ENCODE measurements around the gene UGT1A10.

Gene UGT1A10

GRCh38 chr2:233780771-233781170, 144.5 kb downstream of the UGT1A10 start:
- Histone ChIP-seq H3K4me3 (ENCODE audit: low read length) (no peak overlapping the region), H4K20me1 (ENCODE audit: control insufficient read depth, insufficient read depth, low read depth, low read length) (no peaks in the 10 kb centered on the region)

GRCh38 chr2:233789554-233789953, 153.3 kb downstream of the UGT1A10 start:
- no peaks in the 10 kb centered on the region for H3K36me3 ChIP-seq (ENCODE audit: control insufficient read depth, low read length)
- no peaks in the 10 kb centered on the region for H4K20me1 ChIP-seq (ENCODE audit: control insufficient read depth, insufficient read depth, low read depth, low read length)
- TF ChIP-seq, protein P1, sequence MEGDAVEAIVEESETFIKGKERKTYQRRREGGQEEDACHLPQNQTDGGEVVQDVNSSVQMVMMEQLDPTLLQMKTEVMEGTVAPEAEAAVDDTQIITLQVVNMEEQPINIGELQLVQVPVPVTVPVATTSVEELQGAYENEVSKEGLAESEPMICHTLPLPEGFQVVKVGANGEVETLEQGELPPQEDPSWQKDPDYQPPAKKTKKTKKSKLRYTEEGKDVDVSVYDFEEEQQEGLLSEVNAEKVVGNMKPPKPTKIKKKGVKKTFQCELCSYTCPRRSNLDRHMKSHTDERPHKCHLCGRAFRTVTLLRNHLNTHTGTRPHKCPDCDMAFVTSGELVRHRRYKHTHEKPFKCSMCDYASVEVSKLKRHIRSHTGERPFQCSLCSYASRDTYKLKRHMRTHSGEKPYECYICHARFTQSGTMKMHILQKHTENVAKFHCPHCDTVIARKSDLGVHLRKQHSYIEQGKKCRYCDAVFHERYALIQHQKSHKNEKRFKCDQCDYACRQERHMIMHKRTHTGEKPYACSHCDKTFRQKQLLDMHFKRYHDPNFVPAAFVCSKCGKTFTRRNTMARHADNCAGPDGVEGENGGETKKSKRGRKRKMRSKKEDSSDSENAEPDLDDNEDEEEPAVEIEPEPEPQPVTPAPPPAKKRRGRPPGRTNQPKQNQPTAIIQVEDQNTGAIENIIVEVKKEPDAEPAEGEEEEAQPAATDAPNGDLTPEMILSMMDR (IDR thresholded peaks at IDR 0.05; ENCODE audit: low read depth, low read length, poor library complexity, severe bottlenecking), result no peak
- no peak for TF ChIP-seq EZH2phosphoT487 (IDR thresholded peaks at IDR 0.05; ENCODE audit: borderline replicate concordance, low read length)
- peaks cover 5% of the 10 kb centered on the region; the same call in 1 of the 2 replicates for H3K4me1 ChIP-seq (ENCODE audit: control insufficient read depth, low read length)
- no peak overlapping the region for H3K27ac ChIP-seq (ENCODE audit: low read depth, low read length)
- H3K27me3 ChIP-seq (ENCODE audit: control insufficient read depth, low read length), result no peaks in the 10 kb centered on the region
- H3K9me3 ChIP-seq (ENCODE audit: control insufficient read depth, insufficient read depth, low read length), result no peaks in the 10 kb centered on the region
- no peaks in the 10 kb centered on the region for H3K79me2 ChIP-seq (ENCODE audit: control insufficient read depth, low read length)
- H3K9me2 ChIP-seq (replicated peaks; ENCODE audit: control insufficient read depth, low read length), result no peaks in the 10 kb centered on the region
- H3K4me2 ChIP-seq (ENCODE audit: low read length), result no peak overlapping the region
- H3K4me3 ChIP-seq (ENCODE audit: low read length), result no peak overlapping the region
- H3F3A ChIP-seq (ENCODE audit: control insufficient read depth, insufficient read depth), result no peaks in the 10 kb centered on the region

More at GRCh38 chr2:233780771-233781170, 144.5 kb downstream of the UGT1A10 start:
- no peaks in the 10 kb centered on the region for H3K36me3 ChIP-seq (ENCODE audit: control insufficient read depth, low read length)
- no peaks in the 10 kb centered on the region for H3K9me2 ChIP-seq (replicated peaks; ENCODE audit: control insufficient read depth, low read length)
- H3K79me2 ChIP-seq (ENCODE audit: control insufficient read depth, low read length), result no peaks in the 10 kb centered on the region
- H3K9me3 ChIP-seq (ENCODE audit: control insufficient read depth, insufficient read depth, low read length), result peaks cover 2% of the 10 kb centered on the region; the same call in 1 of the 2 replicates
- TF ChIP-seq, protein P1 (IDR thresholded peaks at IDR 0.05; ENCODE audit: low read depth, low read length, poor library complexity, severe bottlenecking), result no peak
- TF ChIP-seq EZH2phosphoT487 (IDR thresholded peaks at IDR 0.05; ENCODE audit: borderline replicate concordance, low read length), result no peak
- 0 out of 2 replicates have a peak, but pooled peaks cover 2% of the 10 kb centered on the region for H3K27me3 ChIP-seq (ENCODE audit: control insufficient read depth, low read length)
- H3F3A ChIP-seq (ENCODE audit: control insufficient read depth, insufficient read depth), result no peaks in the 10 kb centered on the region
- H3K27ac ChIP-seq (ENCODE audit: low read depth, low read length), result no peak overlapping the region
- no peak overlapping the region for H3K4me2 ChIP-seq (ENCODE audit: low read length)
- H3K4me1 ChIP-seq (ENCODE audit: control insufficient read depth, low read length), result no peaks in the 10 kb centered on the region

GRCh38 chr2:233791151-233791882, 155.1 kb downstream of the UGT1A10 start:
- Histone ChIP-seq H3K79me2 (ENCODE audit: control insufficient read depth, low read length) (no peaks in the 10 kb centered on the region), H3K27ac (ENCODE audit: low read depth, low read length) (no peak overlapping the region), H3F3A (ENCODE audit: control insufficient read depth, insufficient read depth) (no peaks in the 10 kb centered on the region), H3K36me3 (ENCODE audit: control insufficient read depth, low read length) (no peaks in the 10 kb centered on the region), H3K4me1 (ENCODE audit: control insufficient read depth, low read length) (peaks cover 5% of the 10 kb centered on the region; the same call in 1 of the 2 replicates), H4K20me1 (ENCODE audit: control insufficient read depth, insufficient read depth, low read depth, low read length) (no peaks in the 10 kb centered on the region), H3K4me3 (ENCODE audit: low read length) (no peak overlapping the region), H3K27me3 (ENCODE audit: control insufficient read depth, low read length) (no peaks in the 10 kb centered on the region), H3K4me2 (ENCODE audit: low read length) (no peak overlapping the region), H3K9me2 (replicated peaks; ENCODE audit: control insufficient read depth, low read length) (no peaks in the 10 kb centered on the region), H3K9me3 (ENCODE audit: control insufficient read depth, insufficient read depth, low read length) (no peaks in the 10 kb centered on the region)
- TF ChIP-seq, protein P1 (IDR thresholded peaks at IDR 0.05; ENCODE audit: low read depth, low read length, poor library complexity, severe bottlenecking), result no peak
- TF ChIP-seq EZH2phosphoT487 (IDR thresholded peaks at IDR 0.05; ENCODE audit: borderline replicate concordance, low read length), result no peak

All from DOHH2 (cell line).